Naive thymus-derived CD4-positive, alpha-beta T cell (primary cell): ENCODE results near the gene ST6GALNAC4. TPM values are rescaled to one million over a fixed set of nuclear protein-coding genes. Genes with fewer than 3 reads are reported as not detected.
A peak's percentile ranks its signal among the peaks of the same experiment; 100 is the strongest.

Experiments used
- ATAC-seq: fragments of 150-1000 bp; cut with Tn5 transposase; 2 replicates; pipeline ENCODE4 v1.10.0; 2021; ENCODE audit warnings: mild to moderate bottlenecking, moderate library complexity
- CTCF ChIA-PET: fragments of 350-600 bp; sonication (Branson Sonifier 250); formaldehyde crosslinking; loops from one replicate; lab custom pipeline; 2021; ENCODE audit warnings: antibody characterized with exemption; lab: Charles Lee
- POLR2A ChIA-PET: fragments of 350-600 bp; sonication (Branson Sonifier 250); formaldehyde crosslinking; loops from one replicate; lab custom pipeline; 2021; ENCODE audit warnings: antibody characterized with exemption, inconsistent platforms; lab: Charles Lee
- DNase-seq, 9 donors: peaks; one replicate each; pipeline versions ENCODE4 v3.0.0 to v3.0.0-alpha.2; 2020 to 2022; ENCODE audit warnings: mixed read lengths in 1 of 9
- H3K27ac ChIP-seq: one replicate; pipeline ENCODE4 v1.7.0; 2013; ENCODE audit warnings: mild to moderate bottlenecking, low read depth, low read length, moderate library complexity
- H3K27me3 ChIP-seq, 2 donors: one replicate each; pipeline ENCODE4 v1.7.0; 2013; ENCODE audit warnings: low read length in 2 of 2, mild to moderate bottlenecking in 2 of 2, moderate library complexity in 2 of 2; ENCODE audit not compliant: control insufficient read depth in 2 of 2, insufficient read depth in 2 of 2
- H3K36me3 ChIP-seq, 3 experiments: 1 replicate in 2 of 3; 2 replicates in 1 of 3; pipeline ENCODE4 v1.7.0; 2013; ENCODE audit warnings: low read length in 3 of 3, mild to moderate bottlenecking in 3 of 3, moderate library complexity in 1 of 3; ENCODE audit not compliant: insufficient read depth in 3 of 3, control insufficient read depth in 2 of 3
- H3K4me1 ChIP-seq, 2 donors: one replicate each; pipeline ENCODE4 v1.7.0; 2013; ENCODE audit warnings: low read length in 2 of 2, mild to moderate bottlenecking in 2 of 2, moderate library complexity in 1 of 2; ENCODE audit not compliant: control insufficient read depth in 2 of 2, insufficient read depth in 2 of 2
- H3K4me3 ChIP-seq: 2 replicates; pipeline ENCODE4 v1.7.0; 2013; ENCODE audit warnings: mild to moderate bottlenecking, low read length
- H3K9me3 ChIP-seq, 3 experiments: 1 replicate in 2 of 3; 2 replicates in 1 of 3; pipeline ENCODE4 v1.7.0; 2013; ENCODE audit warnings: low read length in 3 of 3; ENCODE audit not compliant: control insufficient read depth in 2 of 3
- H3K27ac Mint-ChIP-seq, 9 donors: one replicate each; pipeline ENCODE4 v1.8.0; 2020 to 2022; ENCODE audit warnings: mixed read lengths in 9 of 9, mild to moderate bottlenecking in 8 of 9, moderate library complexity in 5 of 9, inconsistent platforms in 2 of 9
- H3K27me3 Mint-ChIP-seq, 5 donors: one replicate each; pipeline ENCODE4 v1.8.0; 2021 to 2022; ENCODE audit warnings: mixed read lengths in 5 of 5, mild to moderate bottlenecking in 1 of 5
- H3K36me3 Mint-ChIP-seq, 5 donors: one replicate each; pipeline ENCODE4 v1.8.0; 2020 to 2022; ENCODE audit warnings: mixed read lengths in 5 of 5, mild to moderate bottlenecking in 3 of 5, inconsistent platforms in 1 of 5
- H3K4me1 Mint-ChIP-seq, 7 donors: one replicate each; pipeline ENCODE4 v1.8.0; 2020 to 2022; ENCODE audit warnings: mixed read lengths in 7 of 7, mild to moderate bottlenecking in 3 of 7, inconsistent platforms in 1 of 7
- H3K4me3 Mint-ChIP-seq, 10 donors: one replicate each; pipeline ENCODE4 v1.8.0; 2020 to 2022; ENCODE audit warnings: mild to moderate bottlenecking in 10 of 10, mixed read lengths in 10 of 10, moderate library complexity in 6 of 10, inconsistent platforms in 2 of 10
- H3K9me3 Mint-ChIP-seq, 11 donors: one replicate each; pipeline ENCODE4 v1.8.0; 2020 to 2022; ENCODE audit warnings: mixed read lengths in 11 of 11, mild to moderate bottlenecking in 4 of 11, inconsistent platforms in 1 of 11, moderate library complexity in 1 of 11
- intact Hi-C, 2 donors: fragments of 100-400 bp; cut with micrococcal nuclease; formaldehyde crosslinking; loops; one replicate each; pipeline ENCODE4 v1.15.1; 2023
- polyA plus RNA-seq, 2 donors: library from polyadenylated mRNA; unstranded; fragments of 300-500 nt; fragmentation: Illumina TruSeq; gene quantifications; one replicate each; pipeline ENCODE4 v1.2.3, GENCODE V29; 2021
- total RNA-seq, 6 experiments: library from RNA in 5 of 6; stranded (reverse) in 5 of 6; gene quantifications; 1 replicate in 5 of 6; 2 replicates in 1 of 6; pipeline ENCODE4 v1.2.3 and lab custom pipeline; 2021 to 2026

Gene ST6GALNAC4
- total and polyA plus RNA-seq, 7 experiments from 2014 or later, result 20.0 to 51.0 (median 31.2) TPM

- peak overlapping the region in 6 of 9 donors; percentile 43 to 86 (median 78) for H3K27ac Mint-ChIP-seq
- ChIA-PET POLR2A (interaction anchor here (1.2 to 61.3 kb wide), 9 partner anchors 11 to 97 kb away, joined by 3 to 1719 read pairs (median 5); partner anchors contain the start of genes EEIG1 and PIP5KL1), CTCF (interaction anchor here (0.9 to 7.2 kb wide), 13 partner anchors 9 to 165 kb away, joined by 3 to 110 read pairs (median 5); no protein-coding TSS in a partner anchor)
- no peak for DNase-seq
- peaks cover 0 to 36% (median 24%) of the 10 kb centered on the region in 5 donors for H3K36me3 Mint-ChIP-seq
- no peaks in the 10 kb centered on the region for H3K27me3 ChIP-seq
- H3K27ac ChIP-seq, result peak overlapping the region; percentile 41
- intact Hi-C loops, result loop anchor here (2.0 to 5.0 kb wide), 4 partner anchors 29 to 175 kb away; partner anchors contain the start of gene EEIG1 (in 2 of the 2)
- H3K36me3 ChIP-seq, result peaks cover 13 to 73% (median 22%) of the 10 kb centered on the region in 3 experiments
- H3K4me3 Mint-ChIP-seq, result no peak overlapping the region
- no peaks in the 10 kb centered on the region for H3K9me3 ChIP-seq
- H3K4me1 ChIP-seq, result peaks cover 14 to 19% of the 10 kb centered on the region in 2 donors
- ATAC-seq, result no peak
- H3K4me1 Mint-ChIP-seq, result peaks cover 25 to 60% (median 43%) of the 10 kb centered on the region in 7 donors
- H3K27me3 Mint-ChIP-seq, result peaks cover 0 to 4% (median 0%) of the 10 kb centered on the region in 5 donors
- no peak overlapping the region for H3K4me3 ChIP-seq
- H3K9me3 Mint-ChIP-seq, result peaks cover 0 to 18% (median 0%) of the 10 kb centered on the region in 11 donors
Measured at GRCh38 chr9:127941961-127942215, 25.0 kb upstream of the ST6GALNAC4 start.

GRCh38 chr9:127941062-127941960 lies 24.5 kb upstream of the ST6GALNAC4 start:
- no peaks in the 10 kb centered on the region for H3K9me3 ChIP-seq
- H3K9me3 Mint-ChIP-seq, result peaks cover 0 to 20% (median 0%) of the 10 kb centered on the region in 11 donors
- intact Hi-C loops, result loop anchor here in 1 of 2 donors (5.0 kb wide), 1 partner anchor 41 kb away; the partner anchor contains the start of gene EEIG1
- DNase-seq, result no peak
- peak overlapping the region in 8 of 9 donors; percentile 13 to 79 (median 72) for H3K27ac Mint-ChIP-seq
- H3K27me3 ChIP-seq, result no peaks in the 10 kb centered on the region
- H3K27me3 Mint-ChIP-seq, result peaks cover 0 to 4% (median 0%) of the 10 kb centered on the region in 5 donors
- H3K36me3 ChIP-seq, result peaks cover 13 to 67% (median 17%) of the 10 kb centered on the region in 3 experiments
- ChIA-PET CTCF (interaction anchor here (0.9 to 7.2 kb wide), 12 partner anchors 11 to 166 kb away, joined by 3 to 110 read pairs (median 4); no protein-coding TSS in a partner anchor), POLR2A (interaction anchor here (0.6 to 61.3 kb wide), 12 partner anchors 8 to 131 kb away, joined by 3 to 1719 read pairs (median 4); partner anchors contain the start of gene EEIG1)
- no peak for ATAC-seq
- H3K4me3 Mint-ChIP-seq, result peak overlapping the region in 1 of 10 donors; percentile 13
- H3K36me3 Mint-ChIP-seq, result peaks cover 0 to 36% (median 24%) of the 10 kb centered on the region in 5 donors
- H3K27ac ChIP-seq, result peak overlapping the region; percentile 41
- no peak overlapping the region for H3K4me3 ChIP-seq
- peaks cover 30 to 64% (median 49%) of the 10 kb centered on the region in 7 donors for H3K4me1 Mint-ChIP-seq
- H3K4me1 ChIP-seq, result peaks cover 20 to 25% of the 10 kb centered on the region in 2 donors

DNA sequence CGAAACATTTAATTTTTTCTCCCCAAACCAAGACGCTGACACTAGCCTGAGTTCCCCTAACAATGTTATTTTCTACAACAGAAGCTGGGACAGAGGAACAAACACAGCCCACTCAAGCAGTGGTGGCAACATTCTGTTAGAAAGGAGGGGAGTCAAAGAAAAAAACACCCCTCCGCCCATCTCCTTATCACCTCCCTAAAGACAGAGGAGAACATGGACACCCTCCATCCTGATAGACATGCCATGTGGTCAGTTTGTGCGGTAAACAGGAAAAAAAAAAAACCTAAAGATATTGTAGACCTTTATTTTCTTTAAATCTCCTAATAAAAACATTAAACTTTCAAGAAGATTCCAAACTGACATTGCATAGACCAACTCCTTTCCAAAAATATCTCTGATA lies 23.8 kb upstream of the ST6GALNAC4 start:
- peaks cover 27 to 32% of the 10 kb centered on the region in 2 donors for H3K4me1 ChIP-seq
- DNase-seq (no peak), ATAC-seq (no peak)
- no peak overlapping the region for H3K27ac ChIP-seq
- Mint-ChIP-seq H3K4me3 (peak overlapping the region in 2 of 10 donors; percentile 11 to 13), H3K27ac (peak overlapping the region; percentile 43 to 74 (median 58)), H3K36me3 (peaks cover 0 to 41% (median 28%) of the 10 kb centered on the region in 5 donors), H3K27me3 (peaks cover 0 to 4% (median 0%) of the 10 kb centered on the region in 5 donors), H3K4me1 (peaks cover 36 to 65% (median 56%) of the 10 kb centered on the region in 7 donors), H3K9me3 (peaks cover 0 to 27% (median 0%) of the 10 kb centered on the region in 11 donors)
- CTCF ChIA-PET, result interaction anchor here (1.0 to 7.2 kb wide), 4 partner anchors 13 to 94 kb away, joined by 3 to 110 read pairs (median 20); no protein-coding TSS in a partner anchor
- intact Hi-C loops, result loop anchor here in 1 of 2 donors (5.0 kb wide), 1 partner anchor 42 kb away; the partner anchor contains the start of gene EEIG1
- POLR2A ChIA-PET, result interaction anchor here (1.3 to 61.3 kb wide), 6 partner anchors 9 to 132 kb away, joined by 3 to 1719 read pairs (median 5); partner anchors contain the start of gene EEIG1
- peaks cover 13 to 60% (median 20%) of the 10 kb centered on the region in 3 experiments for H3K36me3 ChIP-seq
- H3K4me3 ChIP-seq, result no peak overlapping the region
- H3K9me3 ChIP-seq, result no peaks in the 10 kb centered on the region
- no peaks in the 10 kb centered on the region for H3K27me3 ChIP-seq

DNA sequence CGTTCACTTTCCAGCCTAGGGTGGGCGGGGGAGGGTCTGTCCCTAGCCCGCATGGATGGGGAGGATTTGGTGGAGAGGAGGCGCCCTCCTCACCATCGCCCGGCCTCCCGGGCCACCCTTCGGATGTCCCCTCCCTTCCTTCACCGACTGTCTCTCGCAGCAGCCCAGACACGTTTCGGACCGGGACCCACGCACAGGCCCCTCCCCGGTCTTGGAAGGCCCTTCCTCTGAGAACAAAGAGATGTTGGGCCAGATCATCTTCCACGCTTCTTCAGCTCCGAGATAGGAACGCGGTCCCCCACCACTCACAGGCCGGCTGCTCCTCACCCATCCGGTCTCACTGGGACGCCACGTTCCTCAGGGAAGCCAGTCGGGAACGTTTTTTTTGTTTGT lies 21.5 kb upstream of the ST6GALNAC4 start:
- Mint-ChIP-seq H3K27ac (peak overlapping the region; percentile 73 to 99 (median 95)), H3K27me3 (peaks cover 0 to 4% (median 0%) of the 10 kb centered on the region in 5 donors), H3K36me3 (peaks cover 0 to 26% (median 18%) of the 10 kb centered on the region in 5 donors), H3K9me3 (peaks cover 0 to 29% (median 0%) of the 10 kb centered on the region in 11 donors), H3K4me3 (peak overlapping the region in 9 of 10 donors; percentile 44 to 98 (median 71)), H3K4me1 (peaks cover 39 to 64% (median 53%) of the 10 kb centered on the region in 7 donors)
- peak overlapping the region; percentile 88 for H3K4me3 ChIP-seq
- ChIA-PET CTCF (interaction anchor here (1.1 to 7.2 kb wide), 2 partner anchors 8 to 97 kb away, joined by 3 to 110 read pairs; no protein-coding TSS in a partner anchor), POLR2A (interaction anchor here (0.7 to 61.3 kb wide), 4 partner anchors 9 to 129 kb away, joined by 3 to 1719 read pairs (median 12); partner anchors contain the start of genes EEIG1, NAIF1 and PIP5KL1)
- no peaks in the 10 kb centered on the region for H3K9me3 ChIP-seq
- peaks cover 24 to 29% of the 10 kb centered on the region in 2 donors for H3K4me1 ChIP-seq
- peak overlapping the region; percentile 78 for H3K27ac ChIP-seq
- ATAC-seq (no peak), DNase-seq (no peak)
- peaks cover 4 to 44% (median 18%) of the 10 kb centered on the region in 3 experiments for H3K36me3 ChIP-seq
- intact Hi-C loops, result loop anchor here in 1 of 2 donors (5.0 kb wide), 1 partner anchor 189 kb away; the partner anchor contains the start of gene PTGES2
- no peaks in the 10 kb centered on the region for H3K27me3 ChIP-seq

- Mint-ChIP-seq H3K27ac (peak within 1 kb of the TSS; percentile 88 to 99 (median 95)), H3K36me3 (peaks cover 0 to 19% (median 11%) of the 10 kb centered on the region in 5 donors), H3K4me1 (peaks cover 38 to 62% (median 48%) of the 10 kb centered on the region in 7 donors), H3K4me3 (peak within 1 kb of the TSS; percentile 85 to 98 (median 92)), H3K9me3 (peaks cover 0 to 31% (median 0%) of the 10 kb centered on the region in 11 donors), H3K27me3 (peaks cover 0 to 4% (median 0%) of the 10 kb centered on the region in 5 donors)
- ChIA-PET POLR2A (interaction anchor here (0.6 to 61.3 kb wide), 10 partner anchors 9 to 134 kb away, joined by 3 to 1719 read pairs (median 3); partner anchors contain the start of genes EEIG1 and PIP5KL1), CTCF (interaction anchor here (1.1 kb wide), 1 partner anchor 92 kb away, joined by 6 read pairs; no protein-coding TSS in a partner anchor)
- Histone ChIP-seq H3K4me1 (peaks cover 24 to 25% of the 10 kb centered on the region in 2 donors), H3K9me3 (no peaks in the 10 kb centered on the region), H3K4me3 (peak within 1 kb of the TSS; percentile 88), H3K27me3 (no peaks in the 10 kb centered on the region), H3K27ac (peak within 1 kb of the TSS; percentile 78), H3K36me3 (peaks cover 0 to 37% (median 11%) of the 10 kb centered on the region in 3 experiments)
- intact Hi-C loops, result loop anchor here (1.0 to 5.0 kb wide), 3 partner anchors 10 to 190 kb away; partner anchors contain the start of genes NAIF1 (in 1 of the 2) and PTGES2 (in 1 of the 2)
- ATAC-seq, result peak; percentile 96
- DNase-seq, result peak; percentile 71 to 90 (median 88)
Measured at GRCh38 chr9:127937388-127938297, 20.8 kb upstream of the ST6GALNAC4 start, which contains the start of gene DPM2. TSS of gene DPM2 (minus strand) at chr9:127937854. CDS start at chr9:127937820, 34 bp downstream.
